A673 (cell line): ENCODE data around the gene DHX34. TPM values are rescaled to one million over a fixed set of nuclear protein-coding genes. Genes with fewer than 3 reads are reported as not detected.
"Not testable (repeated sequence)": the region's sequence is repeated elsewhere in the genome, so short reads cannot be mapped to it uniquely, and the experiment has no call there.

Source experiments
- Bru-seq: library from RNA; stranded (reverse); fragments of 400-500 nt; gene quantifications from one replicate; lab custom pipeline; 2021; lab: Mats Ljungman, UMichigan
- BruChase-seq, 2 experiments: library from RNA; stranded (reverse); fragments of 400-500 nt; gene quantifications; one replicate each; lab custom pipeline; 2021; lab: Mats Ljungman, UMichigan
- BruUV-seq: library from RNA; stranded (reverse); fragments of 400-500 nt; replicated peaks from 2 replicates; lab custom pipeline; 2021; lab: Mats Ljungman, UMichigan
- CTCF ChIA-PET: fragments of 300-600 bp; sonication (Branson Sonifier 250); formaldehyde crosslinking; loops from one replicate; lab custom pipeline; 2022; ENCODE audit warnings: antibody characterized with exemption; lab: Charles Lee
- POLR2A ChIA-PET: fragments of 300-600 bp; sonication (Branson Sonifier 250); formaldehyde crosslinking; loops from one replicate; lab custom pipeline; 2022; ENCODE audit warnings: antibody characterized with exemption; ENCODE audit not compliant: low non-redundant PET; lab: Charles Lee
- DNase-seq: peaks from one replicate; pipeline ENCODE4 v3.0.0-alpha.2; 2015; ENCODE audit warnings: low spot score
- H3K27ac ChIP-seq: fragments of 200-600 bp; sonication (generic); 2 replicates; pipeline ENCODE4 v1.5.1; 2016; ENCODE audit warnings: mixed run types, low read depth, mild to moderate bottlenecking, mixed read lengths, antibody characterized with exemption, low read length; ENCODE audit not compliant: poor library complexity, severe bottlenecking
- H3K27me3 ChIP-seq: fragments of 200-600 bp; sonication (generic); replicated peaks from 2 replicates; pipeline ENCODE4 v1.6.1; 2017; ENCODE audit warnings: mixed run types, low read depth, mild to moderate bottlenecking, mixed read lengths, antibody characterized with exemption, low read length; ENCODE audit not compliant: insufficient read depth, poor library complexity
- H3K36me3 ChIP-seq: fragments of 200-600 bp; sonication (generic); 2 replicates; pipeline ENCODE4 v1.6.1; 2016; ENCODE audit warnings: mixed run types, mild to moderate bottlenecking, mixed read lengths, antibody characterized with exemption, low read length; ENCODE audit not compliant: insufficient read depth, poor library complexity, severe bottlenecking
- H3K4me1 ChIP-seq: fragments of 200-600 bp; sonication (generic); 2 replicates; pipeline ENCODE4 v1.6.1; 2017; ENCODE audit warnings: mixed run types, mild to moderate bottlenecking, mixed read lengths, antibody characterized with exemption, low read length; ENCODE audit not compliant: insufficient read depth, poor library complexity, severe bottlenecking
- H3K4me3 ChIP-seq: fragments of 200-600 bp; sonication (generic); 2 replicates; pipeline ENCODE4 v1.5.1; 2016; ENCODE audit warnings: low read depth, mixed run types, mild to moderate bottlenecking, mixed read lengths, low read length; ENCODE audit not compliant: poor library complexity, severe bottlenecking
- H3K9me3 ChIP-seq: fragments of 200-600 bp; sonication (generic); 2 replicates; pipeline ENCODE4 v1.6.1; 2016; ENCODE audit warnings: mixed run types, low read depth, mild to moderate bottlenecking, mixed read lengths, antibody characterized with exemption, low read length; ENCODE audit not compliant: poor library complexity, severe bottlenecking
- EZH2 ChIP-seq: fragments of 200-600 bp; sonication (generic); IDR thresholded peaks from 2 replicates; pipeline ENCODE4 v1.6.1; 2017; ENCODE audit warnings: borderline replicate concordance, low read depth, mild to moderate bottlenecking, mixed read lengths, antibody characterized with exemption, low read length; ENCODE audit not compliant: poor library complexity, severe bottlenecking
- intact Hi-C: fragments of 100-400 bp; cut with micrococcal nuclease; formaldehyde crosslinking; loops from one replicate; pipeline ENCODE4 v1.10.0; 2022; ENCODE audit not compliant: unreplicated experiment
- long read RNA-seq: library from polyadenylated mRNA; stranded (forward); transcript quantifications from one replicate; pipeline ENCODE4 v2.0.0, GENCODE V29; 2022
- total RNA-seq: library from RNA; stranded (reverse); gene quantifications from 2 replicates; pipeline ENCODE4 v1.2.3, GENCODE V29; 2021
- TF ChIP-seq, protein P1 (sequence below): fragments of 300-800, 200-600 bp; sonication (generic); conservative IDR thresholded peaks from 2 replicates; pipeline ENCODE4 v1.5.1; 2017; ENCODE audit warnings: low read depth, mild to moderate bottlenecking, antibody characterized with exemption, low read length, moderate library complexity, mixed read lengths

Gene DHX34, protein sequence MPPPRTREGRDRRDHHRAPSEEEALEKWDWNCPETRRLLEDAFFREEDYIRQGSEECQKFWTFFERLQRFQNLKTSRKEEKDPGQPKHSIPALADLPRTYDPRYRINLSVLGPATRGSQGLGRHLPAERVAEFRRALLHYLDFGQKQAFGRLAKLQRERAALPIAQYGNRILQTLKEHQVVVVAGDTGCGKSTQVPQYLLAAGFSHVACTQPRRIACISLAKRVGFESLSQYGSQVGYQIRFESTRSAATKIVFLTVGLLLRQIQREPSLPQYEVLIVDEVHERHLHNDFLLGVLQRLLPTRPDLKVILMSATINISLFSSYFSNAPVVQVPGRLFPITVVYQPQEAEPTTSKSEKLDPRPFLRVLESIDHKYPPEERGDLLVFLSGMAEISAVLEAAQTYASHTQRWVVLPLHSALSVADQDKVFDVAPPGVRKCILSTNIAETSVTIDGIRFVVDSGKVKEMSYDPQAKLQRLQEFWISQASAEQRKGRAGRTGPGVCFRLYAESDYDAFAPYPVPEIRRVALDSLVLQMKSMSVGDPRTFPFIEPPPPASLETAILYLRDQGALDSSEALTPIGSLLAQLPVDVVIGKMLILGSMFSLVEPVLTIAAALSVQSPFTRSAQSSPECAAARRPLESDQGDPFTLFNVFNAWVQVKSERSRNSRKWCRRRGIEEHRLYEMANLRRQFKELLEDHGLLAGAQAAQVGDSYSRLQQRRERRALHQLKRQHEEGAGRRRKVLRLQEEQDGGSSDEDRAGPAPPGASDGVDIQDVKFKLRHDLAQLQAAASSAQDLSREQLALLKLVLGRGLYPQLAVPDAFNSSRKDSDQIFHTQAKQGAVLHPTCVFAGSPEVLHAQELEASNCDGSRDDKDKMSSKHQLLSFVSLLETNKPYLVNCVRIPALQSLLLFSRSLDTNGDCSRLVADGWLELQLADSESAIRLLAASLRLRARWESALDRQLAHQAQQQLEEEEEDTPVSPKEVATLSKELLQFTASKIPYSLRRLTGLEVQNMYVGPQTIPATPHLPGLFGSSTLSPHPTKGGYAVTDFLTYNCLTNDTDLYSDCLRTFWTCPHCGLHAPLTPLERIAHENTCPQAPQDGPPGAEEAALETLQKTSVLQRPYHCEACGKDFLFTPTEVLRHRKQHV
- total RNA-seq (24.5 and 29.6 TPM in 2 replicates), Bru-seq, nascent RNA (percentile 63 among the genes with signal in this experiment), BruChase-seq, experiment 1, labeled RNA remaining after a 2-hour chase (percentile 63 among the genes with signal in this experiment), BruChase-seq, experiment 2, labeled RNA remaining after a 6-hour chase (percentile 76 among the genes with signal in this experiment)
- long read RNA-seq, full-length matches to known transcripts, result 12 of 32 reads
- long read RNA-seq, partial matches to known transcripts, result 14 of 32 reads
- long read RNA-seq, other reads (novel, unspliced or antisense), result 6 of 32 reads

DNA sequence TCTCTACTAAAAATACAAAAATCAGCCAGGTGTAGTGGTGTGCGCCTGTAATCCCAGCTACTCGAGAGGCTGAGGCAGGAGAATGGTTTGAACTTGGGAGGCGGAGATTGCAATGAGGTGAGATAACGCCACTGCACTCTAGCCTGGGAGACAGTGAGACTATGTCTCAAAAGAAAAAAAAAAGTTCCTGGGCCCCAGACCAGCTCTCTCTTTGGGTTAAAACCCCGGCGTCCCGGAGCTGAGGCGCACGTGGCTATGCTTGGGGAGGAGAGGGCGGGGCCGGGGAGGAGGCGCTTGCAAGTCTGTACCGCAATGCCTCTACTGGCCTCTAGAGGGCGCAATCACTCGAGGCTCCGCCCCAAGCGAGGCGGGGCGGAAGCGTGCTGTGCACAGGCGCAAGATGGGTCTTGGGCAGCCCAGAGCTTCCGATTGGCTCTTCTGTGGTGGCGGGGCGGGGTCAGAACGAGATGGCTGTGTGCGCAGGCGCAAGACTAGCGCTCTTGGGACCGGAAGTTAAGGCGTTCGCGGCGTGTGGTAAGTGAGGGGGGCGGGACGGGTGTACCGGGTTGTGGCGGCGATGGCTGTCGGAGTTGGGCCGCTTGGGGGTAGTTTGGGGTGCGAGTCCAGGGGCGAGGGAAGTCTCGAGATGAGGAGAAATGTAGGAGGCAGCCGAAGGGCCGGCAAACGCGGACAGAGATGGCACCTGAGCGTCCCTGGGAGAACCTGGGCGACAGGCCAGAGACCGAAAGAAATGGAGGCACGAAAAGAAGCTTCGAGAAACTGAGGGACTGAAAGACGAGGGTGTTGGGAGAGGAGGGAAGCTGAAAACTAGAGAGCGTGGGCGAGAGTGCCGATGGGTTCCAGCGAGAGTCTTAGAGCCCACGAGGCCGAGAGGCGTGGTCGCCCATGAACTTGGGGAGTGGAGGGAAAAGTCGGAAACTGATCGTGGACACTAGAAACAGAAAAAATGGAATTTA is at the start of gene DHX34:
Gene DHX34, plus strand, starts transcription at position 497 of the 977 bp plus-strand sequence. CDS start 3,716 bp downstream, outside the sequence.
- TF ChIP-seq, protein P1, sequence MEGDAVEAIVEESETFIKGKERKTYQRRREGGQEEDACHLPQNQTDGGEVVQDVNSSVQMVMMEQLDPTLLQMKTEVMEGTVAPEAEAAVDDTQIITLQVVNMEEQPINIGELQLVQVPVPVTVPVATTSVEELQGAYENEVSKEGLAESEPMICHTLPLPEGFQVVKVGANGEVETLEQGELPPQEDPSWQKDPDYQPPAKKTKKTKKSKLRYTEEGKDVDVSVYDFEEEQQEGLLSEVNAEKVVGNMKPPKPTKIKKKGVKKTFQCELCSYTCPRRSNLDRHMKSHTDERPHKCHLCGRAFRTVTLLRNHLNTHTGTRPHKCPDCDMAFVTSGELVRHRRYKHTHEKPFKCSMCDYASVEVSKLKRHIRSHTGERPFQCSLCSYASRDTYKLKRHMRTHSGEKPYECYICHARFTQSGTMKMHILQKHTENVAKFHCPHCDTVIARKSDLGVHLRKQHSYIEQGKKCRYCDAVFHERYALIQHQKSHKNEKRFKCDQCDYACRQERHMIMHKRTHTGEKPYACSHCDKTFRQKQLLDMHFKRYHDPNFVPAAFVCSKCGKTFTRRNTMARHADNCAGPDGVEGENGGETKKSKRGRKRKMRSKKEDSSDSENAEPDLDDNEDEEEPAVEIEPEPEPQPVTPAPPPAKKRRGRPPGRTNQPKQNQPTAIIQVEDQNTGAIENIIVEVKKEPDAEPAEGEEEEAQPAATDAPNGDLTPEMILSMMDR, result peak; percentile 99
- no peak for TF ChIP-seq EZH2
- H3K36me3 ChIP-seq, result peaks cover 16% of the 10 kb centered on the region
- intact Hi-C loops, result no loop called here
- H3K27ac ChIP-seq, result peak within 1 kb of the TSS; percentile 76
- peak within 1 kb of the TSS; percentile 67 for H3K4me3 ChIP-seq
- CTCF ChIA-PET, result interaction anchor here (0.6 to 1.5 kb wide), 13 partner anchors 8 to 1097 kb away, joined by 3 to 13 read pairs (median 4); no protein-coding TSS in a partner anchor
- H3K4me1 ChIP-seq, result peaks cover 8% of the 10 kb centered on the region
- peak; percentile 99 for DNase-seq
- BruUV-seq, result no TSS peak
- POLR2A ChIA-PET, result interaction anchor here (0.5 to 1.2 kb wide), 10 partner anchors 8 to 1580 kb away, joined by 3 to 15 read pairs (median 6); partner anchors contain the start of gene SIX5
- H3K27me3 ChIP-seq, result no peaks in the 10 kb centered on the region
- no peaks in the 10 kb centered on the region for H3K9me3 ChIP-seq

GRCh38 chr19:47300867-47301266 is 48.2 kb upstream of the DHX34 start:
- intact Hi-C loops, H3K36me3 ChIP-seq, BruUV-seq, H3K27me3 ChIP-seq, H3K4me1 ChIP-seq, H3K4me3 ChIP-seq, H3K27ac ChIP-seq, DNase-seq, H3K9me3 ChIP-seq: not testable (repeated sequence)
- ChIA-PET CTCF (interaction anchor here (0.7 to 1.0 kb wide), 2 partner anchors 29 to 49 kb away, joined by 4 read pairs; partner anchors contain the start of gene DHX34), POLR2A (interaction anchor here (0.7 kb wide), 1 partner anchor 30 kb away, joined by 5 read pairs; no protein-coding TSS in a partner anchor)

- H3K9me3 ChIP-seq, result no peaks in the 10 kb centered on the region
- H3K27ac ChIP-seq, result no peak overlapping the region
- BruUV-seq, result no TSS peak
- H3K36me3 ChIP-seq, result no peaks in the 10 kb centered on the region
- DNase-seq, result no peak
- no peaks in the 10 kb centered on the region for H3K4me1 ChIP-seq
- intact Hi-C loops, result no loop called here
- no peak overlapping the region for H3K4me3 ChIP-seq
- H3K27me3 ChIP-seq, result no peaks in the 10 kb centered on the region
- ChIA-PET POLR2A (no interaction called here), CTCF (no interaction called here)
- TF ChIP-seq, protein P1, result no peak
- TF ChIP-seq EZH2, result no peak
Measured at GRCh38 chr19:47302249-47302648, 46.9 kb upstream of the DHX34 start.
